Nephron progenitor cell (in vitro differentiated cells): ENCODE results near the gene CYSTM1.
"Not testable (repeated sequence)": the region's sequence is repeated elsewhere in the genome, so short reads cannot be mapped to it uniquely, and the experiment has no call there.

Experiments
- DNase-seq: peaks from one replicate; pipeline ENCODE4 v3.0.0; 2021
- H3K27ac Mint-ChIP-seq: 2 replicates; pipeline ENCODE4 v1.8.0; 2021; ENCODE audit warnings: mild to moderate bottlenecking, moderate library complexity, mixed read lengths
- H3K27me3 Mint-ChIP-seq: 2 replicates; pipeline ENCODE4 v1.8.0; 2021; ENCODE audit warnings: mild to moderate bottlenecking, low read depth, mixed read lengths; ENCODE audit not compliant: poor library complexity
- H3K36me3 Mint-ChIP-seq: 2 replicates; pipeline ENCODE4 v1.8.0; 2021; ENCODE audit warnings: low read depth, mixed read lengths
- H3K4me1 Mint-ChIP-seq: 2 replicates; pipeline ENCODE4 v1.8.0; 2021; ENCODE audit warnings: mixed read lengths
- H3K4me3 Mint-ChIP-seq: 2 replicates; pipeline ENCODE4 v1.8.0; 2021; ENCODE audit warnings: mild to moderate bottlenecking, moderate library complexity, mixed read lengths
- H3K9me3 Mint-ChIP-seq: 2 replicates; pipeline ENCODE4 v1.8.0; 2021; ENCODE audit warnings: mild to moderate bottlenecking, moderate library complexity, mixed read lengths
- CTCF ChIP-seq: fragments of 200-600 bp; sonication (generic); IDR thresholded peaks from 2 replicates; pipeline ENCODE4 v1.5.0; 2021; ENCODE audit warnings: antibody characterized with exemption

Gene CYSTM1

GRCh38 chr5:140197023-140197422 lies 22.0 kb downstream of the CYSTM1 start:
- TF ChIP-seq CTCF, result no peak
- Mint-ChIP-seq H3K36me3 (peaks cover 7% of the 10 kb centered on the region), H3K4me3 (no peak overlapping the region), H3K9me3 (no peaks in the 10 kb centered on the region), H3K27ac (no peak overlapping the region), H3K27me3 (peaks cover 3% of the 10 kb centered on the region), H3K4me1 (peaks cover 4% of the 10 kb centered on the region)
- DNase-seq, result no peak

GRCh38 chr5:140198915-140199314 lies 23.9 kb downstream of the CYSTM1 start:
- H3K4me3 Mint-ChIP-seq, H3K4me1 Mint-ChIP-seq, DNase-seq, H3K9me3 Mint-ChIP-seq, H3K27ac Mint-ChIP-seq, H3K27me3 Mint-ChIP-seq, H3K36me3 Mint-ChIP-seq: not testable (repeated sequence)

GRCh38 chr5:140202078-140202477 lies 27.1 kb downstream of the CYSTM1 start:
- Mint-ChIP-seq H3K36me3 (no peaks in the 10 kb centered on the region), H3K9me3 (no peaks in the 10 kb centered on the region), H3K27me3 (no peaks in the 10 kb centered on the region), H3K4me3 (no peak overlapping the region), H3K4me1 (peaks cover 23% of the 10 kb centered on the region), H3K27ac (no peak overlapping the region)
- DNase-seq, result no peak
- no peak for TF ChIP-seq CTCF

GRCh38 chr5:140202610-140203009 lies 27.6 kb downstream of the CYSTM1 start:
- no peak for TF ChIP-seq CTCF
- no peaks in the 10 kb centered on the region for H3K27me3 Mint-ChIP-seq
- no peak overlapping the region for H3K27ac Mint-ChIP-seq
- peaks cover 29% of the 10 kb centered on the region for H3K4me1 Mint-ChIP-seq
- no peak for DNase-seq
- no peaks in the 10 kb centered on the region for H3K36me3 Mint-ChIP-seq
- no peaks in the 10 kb centered on the region for H3K9me3 Mint-ChIP-seq
- H3K4me3 Mint-ChIP-seq, result no peak overlapping the region

- Mint-ChIP-seq H3K9me3 (no peaks in the 10 kb centered on the region), H3K27ac (no peak overlapping the region), H3K4me3 (no peak overlapping the region), H3K27me3 (peaks cover 4% of the 10 kb centered on the region), H3K4me1 (peaks cover 32% of the 10 kb centered on the region), H3K36me3 (no peaks in the 10 kb centered on the region)
- no peak for DNase-seq
- TF ChIP-seq CTCF, result no peak
Measured at GRCh38 chr5:140205216-140205615, 30.2 kb downstream of the CYSTM1 start.

- Mint-ChIP-seq H3K36me3 (no peaks in the 10 kb centered on the region), H3K4me1 (peaks cover 32% of the 10 kb centered on the region), H3K9me3 (no peaks in the 10 kb centered on the region), H3K27ac (no peak overlapping the region), H3K4me3 (no peak overlapping the region), H3K27me3 (peaks cover 4% of the 10 kb centered on the region)
- TF ChIP-seq CTCF, result no peak
- no peak for DNase-seq
Measured at GRCh38 chr5:140205952-140206351, 31.0 kb downstream of the CYSTM1 start.
